Parathyroid adenoma (tissue), 2 donors: ENCODE measurements around the gene RELL2.

Source experiments
- H2AFZ ChIP-seq: fragments of 300-600 bp; sonication (generic); one replicate; pipeline ENCODE4 v1.7.0; 2017; ENCODE audit warnings: antibody characterized with exemption, mild to moderate bottlenecking
- H3K27ac ChIP-seq: fragments of 300-600 bp; sonication (generic); one replicate; pipeline ENCODE4 v1.7.0; 2017
- H3K27me3 ChIP-seq: fragments of 300-600 bp; sonication (generic); one replicate; pipeline ENCODE4 v1.7.0; 2017; ENCODE audit warnings: low read length; ENCODE audit not compliant: control insufficient read depth, insufficient read depth
- H3K36me3 ChIP-seq: fragments of 300-600 bp; sonication (generic); one replicate; pipeline ENCODE4 v1.7.0; 2017; ENCODE audit warnings: low read length; ENCODE audit not compliant: control insufficient read depth, insufficient read depth
- H3K4me1 ChIP-seq: fragments of 300-600 bp; sonication (generic); one replicate; pipeline ENCODE4 v1.7.0; 2017; ENCODE audit warnings: control low read depth
- H3K4me2 ChIP-seq: fragments of 300-600 bp; sonication (generic); one replicate; pipeline ENCODE4 v1.7.0; 2017; ENCODE audit warnings: low read length
- H3K4me3 ChIP-seq: fragments of 300-600 bp; sonication (generic); one replicate; pipeline ENCODE4 v1.7.0; 2017; ENCODE audit warnings: low read depth, low read length
- H3K79me2 ChIP-seq: fragments of 300-600 bp; sonication (generic); one replicate; pipeline ENCODE4 v1.7.0; 2017; ENCODE audit warnings: control low read depth
- H3K9ac ChIP-seq: fragments of 300-600 bp; sonication (generic); one replicate; pipeline ENCODE4 v1.7.0; 2017; ENCODE audit warnings: mild to moderate bottlenecking
- H3K9me3 ChIP-seq: fragments of 300-600 bp; sonication (generic); one replicate; pipeline ENCODE4 v1.7.0; 2017; ENCODE audit warnings: low read length; ENCODE audit not compliant: control insufficient read depth
- TF ChIP-seq, protein P1 (sequence below): fragments of 300-600 bp; sonication (generic); IDR thresholded peaks from one replicate; pipeline ENCODE4 v1.7.0; 2017; ENCODE audit warnings: antibody characterized with exemption, mild to moderate bottlenecking
- donor health status: primary hyperparathyroidism.

Gene RELL2

DNA sequence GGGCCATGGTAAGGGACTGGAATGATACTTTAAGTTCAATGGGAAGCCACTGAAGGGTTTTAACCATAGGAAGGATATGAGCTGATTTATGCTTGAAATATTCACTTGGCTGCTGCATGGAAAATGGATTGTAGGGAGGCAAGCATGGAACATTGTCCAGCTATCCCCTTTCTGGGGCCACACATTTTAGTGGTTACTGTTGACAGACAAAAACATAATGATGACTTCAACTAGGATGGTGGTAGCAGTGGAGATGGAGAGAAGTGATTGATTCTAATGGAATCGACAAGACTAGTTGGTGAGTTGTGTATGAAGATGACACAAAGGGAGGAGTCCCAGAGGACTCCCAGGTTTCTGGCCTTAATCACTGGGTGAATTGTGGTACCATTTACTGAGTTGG is 20.6 kb downstream of the RELL2 start:
- TF ChIP-seq, protein P1, sequence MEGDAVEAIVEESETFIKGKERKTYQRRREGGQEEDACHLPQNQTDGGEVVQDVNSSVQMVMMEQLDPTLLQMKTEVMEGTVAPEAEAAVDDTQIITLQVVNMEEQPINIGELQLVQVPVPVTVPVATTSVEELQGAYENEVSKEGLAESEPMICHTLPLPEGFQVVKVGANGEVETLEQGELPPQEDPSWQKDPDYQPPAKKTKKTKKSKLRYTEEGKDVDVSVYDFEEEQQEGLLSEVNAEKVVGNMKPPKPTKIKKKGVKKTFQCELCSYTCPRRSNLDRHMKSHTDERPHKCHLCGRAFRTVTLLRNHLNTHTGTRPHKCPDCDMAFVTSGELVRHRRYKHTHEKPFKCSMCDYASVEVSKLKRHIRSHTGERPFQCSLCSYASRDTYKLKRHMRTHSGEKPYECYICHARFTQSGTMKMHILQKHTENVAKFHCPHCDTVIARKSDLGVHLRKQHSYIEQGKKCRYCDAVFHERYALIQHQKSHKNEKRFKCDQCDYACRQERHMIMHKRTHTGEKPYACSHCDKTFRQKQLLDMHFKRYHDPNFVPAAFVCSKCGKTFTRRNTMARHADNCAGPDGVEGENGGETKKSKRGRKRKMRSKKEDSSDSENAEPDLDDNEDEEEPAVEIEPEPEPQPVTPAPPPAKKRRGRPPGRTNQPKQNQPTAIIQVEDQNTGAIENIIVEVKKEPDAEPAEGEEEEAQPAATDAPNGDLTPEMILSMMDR: no peak
- Histone ChIP-seq H3K9me3 (no peaks in the 10 kb centered on the region), H3K36me3 (no peaks in the 10 kb centered on the region), H2AFZ (no peak overlapping the region), H3K27me3 (no peaks in the 10 kb centered on the region), H3K4me1 (peaks cover 6% of the 10 kb centered on the region), H3K79me2 (peaks cover 2% of the 10 kb centered on the region), H3K4me2 (no peak overlapping the region), H3K9ac (no peak overlapping the region), H3K4me3 (no peak overlapping the region), H3K27ac (no peak overlapping the region)

DNA sequence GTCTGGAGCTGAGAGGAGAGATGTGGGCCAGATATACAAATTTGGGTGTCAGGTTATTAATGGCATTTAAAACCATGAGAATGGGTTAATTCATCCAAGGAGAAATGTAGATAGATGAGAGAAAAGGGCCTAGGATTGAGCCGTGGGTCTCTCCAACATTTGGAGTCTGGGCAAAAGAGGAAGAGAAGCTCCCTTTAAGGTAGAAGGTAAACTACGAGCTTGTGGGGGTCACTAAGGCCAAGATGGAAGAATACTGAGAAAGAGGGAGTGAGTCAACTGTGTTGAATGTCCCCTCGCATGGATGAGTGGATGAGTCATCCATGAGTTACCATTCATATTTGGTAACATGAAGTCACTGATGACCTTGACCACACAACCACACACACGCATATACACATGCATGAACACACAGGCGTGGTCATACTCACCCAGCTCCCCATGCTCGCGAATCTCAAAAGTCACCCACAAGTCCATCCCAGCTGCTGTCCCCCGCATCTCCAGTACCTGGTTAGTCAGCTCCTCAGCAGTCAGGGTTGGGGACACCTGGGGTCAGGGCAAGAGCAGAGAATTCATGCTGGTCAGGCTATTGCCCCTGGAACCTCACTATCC is 21.2 kb downstream of the RELL2 start:
- Histone ChIP-seq H3K27ac (no peak overlapping the region), H3K9ac (no peak overlapping the region), H3K36me3 (no peaks in the 10 kb centered on the region), H3K27me3 (no peaks in the 10 kb centered on the region), H3K4me2 (no peak overlapping the region), H3K4me3 (no peak overlapping the region), H3K79me2 (peaks cover 2% of the 10 kb centered on the region), H3K9me3 (no peaks in the 10 kb centered on the region), H3K4me1 (peaks cover 6% of the 10 kb centered on the region), H2AFZ (no peak overlapping the region)
- TF ChIP-seq, protein P1: no peak

DNA sequence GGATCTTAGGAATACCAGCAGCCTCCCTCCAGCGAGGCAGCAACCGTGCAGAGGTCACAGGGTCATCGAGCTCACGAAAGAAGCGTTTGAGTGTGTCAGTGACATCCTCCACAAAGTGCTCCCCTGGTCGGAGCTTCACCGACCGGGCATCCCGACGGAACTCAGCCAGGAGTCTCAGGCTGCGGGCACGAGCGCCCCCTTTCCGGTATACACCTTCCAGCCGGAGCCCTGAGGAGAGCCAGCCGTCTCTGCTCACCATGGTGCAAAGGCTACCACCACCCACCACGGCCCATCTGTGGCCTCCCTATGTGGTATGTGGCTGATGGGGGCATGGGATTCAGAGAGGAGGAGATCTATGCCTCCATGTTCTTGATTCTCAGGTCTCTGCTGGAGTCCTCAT is 25.2 kb downstream of the RELL2 start:
- H3K4me1 ChIP-seq: peaks cover 8% of the 10 kb centered on the region
- no peak overlapping the region for H3K4me2 ChIP-seq
- no peaks in the 10 kb centered on the region for H3K9me3 ChIP-seq
- H3K4me3 ChIP-seq: no peak overlapping the region
- no peak overlapping the region for H3K9ac ChIP-seq
- no peaks in the 10 kb centered on the region for H3K27me3 ChIP-seq
- H2AFZ ChIP-seq: no peak overlapping the region
- peaks cover 2% of the 10 kb centered on the region for H3K79me2 ChIP-seq
- H3K27ac ChIP-seq: no peak overlapping the region
- TF ChIP-seq, protein P1: no peak
- H3K36me3 ChIP-seq: no peaks in the 10 kb centered on the region

DNA sequence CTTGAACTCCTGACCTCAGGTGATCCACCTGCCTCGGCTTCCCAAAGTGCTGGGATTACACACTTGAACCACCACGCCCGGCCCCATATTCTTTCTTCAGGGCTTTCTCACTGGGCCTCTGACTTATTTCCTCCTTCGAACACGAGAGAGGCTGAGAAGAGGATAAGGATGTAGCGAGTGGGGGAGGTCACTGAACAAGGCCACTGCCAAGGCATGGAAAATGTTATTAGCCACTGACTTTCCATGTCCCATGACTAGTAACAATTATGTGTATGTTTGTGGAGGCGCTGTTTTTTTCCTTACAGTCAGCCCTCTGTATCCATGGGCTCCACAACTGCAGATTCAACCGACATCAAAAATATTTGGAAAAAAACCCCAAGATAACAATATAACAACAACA is 26.7 kb downstream of the RELL2 start:
- H3K4me3 ChIP-seq: no peak overlapping the region

More for the DNA sequence above, 26.7 kb downstream of the RELL2 start:
- Histone ChIP-seq H2AFZ (no peak overlapping the region), H3K27ac (no peak overlapping the region), H3K4me2 (no peak overlapping the region), H3K9ac (no peak overlapping the region), H3K9me3 (no peaks in the 10 kb centered on the region), H3K27me3 (no peaks in the 10 kb centered on the region), H3K79me2 (peaks cover 2% of the 10 kb centered on the region), H3K4me1 (peaks cover 5% of the 10 kb centered on the region), H3K36me3 (no peaks in the 10 kb centered on the region)
- TF ChIP-seq, protein P1: no peak
